ENCODE data around the gene ZNF761.
"Not testable (repeated sequence)": the region's sequence is repeated elsewhere in the genome, so short reads cannot be mapped to it uniquely, and the experiment has no call there.

ZNF761 gene

GRCh38 chr19:53431399-53432087 lies at the start of gene ZNF761:
Gene ZNF761, plus strand, starts transcription at chr19:53431984. Its CDS starts 15,285 bp downstream, at chr19:53447269.
- Histone ChIP-seq H3K9me3 (ENCODE audit: control insufficient read depth in 2 of 2, low read length in 2 of 2) (no peaks in the 10 kb centered on the region), H3K27me3 (ENCODE audit: control insufficient read depth in 1 of 2, insufficient read depth in 2 of 2, low read length in 2 of 2) (no peaks in the 10 kb centered on the region), H3K4me3 (ENCODE audit: low read length in 2 of 2) (peak within 1 kb of the TSS; percentile 61 to 86), H3K4me1 (ENCODE audit: control insufficient read depth, insufficient read depth, low read length) (peaks cover 7% of the 10 kb centered on the region), H3K9ac (ENCODE audit: low read length in 2 of 2) (peak within 1 kb of the TSS; percentile 74 to 80), H3K36me3 (ENCODE audit: control insufficient read depth in 2 of 2, insufficient read depth in 2 of 2, low read length in 2 of 2) (no peaks in the 10 kb centered on the region), H3K27ac (ENCODE audit: low read length) (no peak within 1 kb of the TSS)

DNA sequence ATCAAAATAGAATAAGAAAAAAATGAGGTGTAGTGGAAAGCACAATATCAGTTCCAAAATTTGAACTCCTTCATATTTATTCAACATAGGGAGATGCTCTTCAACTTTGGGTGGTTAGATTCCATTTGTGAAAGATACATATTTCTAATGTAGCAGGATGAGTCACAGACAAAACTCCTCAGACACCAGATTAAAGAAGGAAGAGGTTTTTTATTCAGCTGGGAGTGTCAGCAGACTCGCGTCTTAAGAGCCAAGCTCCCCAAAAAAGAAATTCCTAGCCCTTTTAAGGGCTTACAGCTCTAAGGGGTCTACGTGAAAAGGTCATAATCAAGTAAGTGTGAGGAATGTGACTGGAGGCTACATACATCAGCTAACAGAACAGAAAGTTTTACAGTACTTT lies 43.6 kb upstream of the ZNF761 start:
- H3K9ac ChIP-seq (ENCODE audit: low read length in 2 of 2) = no peak overlapping the region
- H3K27ac ChIP-seq (ENCODE audit: low read length) = no peak overlapping the region
- H3K4me1 ChIP-seq (ENCODE audit: control insufficient read depth, insufficient read depth, low read length) = no peaks in the 10 kb centered on the region
- no peaks in the 10 kb centered on the region for H3K9me3 ChIP-seq (ENCODE audit: control insufficient read depth in 2 of 2, low read length in 2 of 2)
- H3K36me3 ChIP-seq (ENCODE audit: control insufficient read depth in 2 of 2, insufficient read depth in 2 of 2, low read length in 2 of 2) = peaks cover 0 to 2% of the 10 kb centered on the region in 2 donors
- H3K4me3 ChIP-seq (ENCODE audit: low read length in 2 of 2) = no peak overlapping the region
- H3K27me3 ChIP-seq (ENCODE audit: control insufficient read depth in 1 of 2, insufficient read depth in 2 of 2, low read length in 2 of 2) = peaks cover 0 to 2% of the 10 kb centered on the region in 2 donors

GRCh38 chr19:53388904-53389303 lies 42.9 kb upstream of the ZNF761 start:
- H3K9ac ChIP-seq (ENCODE audit: low read length in 2 of 2) = no peak overlapping the region
- peaks cover 0 to 2% of the 10 kb centered on the region in 2 donors for H3K27me3 ChIP-seq (ENCODE audit: control insufficient read depth in 1 of 2, insufficient read depth in 2 of 2, low read length in 2 of 2)
- H3K27ac ChIP-seq (ENCODE audit: low read length) = no peak overlapping the region
- no peaks in the 10 kb centered on the region for H3K9me3 ChIP-seq (ENCODE audit: control insufficient read depth in 2 of 2, low read length in 2 of 2)
- no peak overlapping the region for H3K4me3 ChIP-seq (ENCODE audit: low read length in 2 of 2)
- H3K36me3 ChIP-seq (ENCODE audit: control insufficient read depth in 2 of 2, insufficient read depth in 2 of 2, low read length in 2 of 2) = peaks cover 0 to 2% of the 10 kb centered on the region in 2 donors
- no peaks in the 10 kb centered on the region for H3K4me1 ChIP-seq (ENCODE audit: control insufficient read depth, insufficient read depth, low read length)

- peaks cover 7% of the 10 kb centered on the region for H3K4me1 ChIP-seq (ENCODE audit: control insufficient read depth, insufficient read depth, low read length)
- peaks cover 0 to 2% of the 10 kb centered on the region in 2 donors for H3K27me3 ChIP-seq (ENCODE audit: control insufficient read depth in 1 of 2, insufficient read depth in 2 of 2, low read length in 2 of 2)
- H3K4me3 ChIP-seq (ENCODE audit: low read length in 2 of 2) = no peak overlapping the region
- H3K9ac ChIP-seq (ENCODE audit: low read length in 2 of 2) = no peak overlapping the region
- no peak overlapping the region for H3K27ac ChIP-seq (ENCODE audit: low read length)
- peaks cover 0 to 2% of the 10 kb centered on the region in 2 donors for H3K36me3 ChIP-seq (ENCODE audit: control insufficient read depth in 2 of 2, insufficient read depth in 2 of 2, low read length in 2 of 2)
- H3K9me3 ChIP-seq (ENCODE audit: control insufficient read depth in 2 of 2, low read length in 2 of 2) = no peaks in the 10 kb centered on the region
Observed at GRCh38 chr19:53389571-53389970, 42.2 kb upstream of the ZNF761 start.

DNA sequence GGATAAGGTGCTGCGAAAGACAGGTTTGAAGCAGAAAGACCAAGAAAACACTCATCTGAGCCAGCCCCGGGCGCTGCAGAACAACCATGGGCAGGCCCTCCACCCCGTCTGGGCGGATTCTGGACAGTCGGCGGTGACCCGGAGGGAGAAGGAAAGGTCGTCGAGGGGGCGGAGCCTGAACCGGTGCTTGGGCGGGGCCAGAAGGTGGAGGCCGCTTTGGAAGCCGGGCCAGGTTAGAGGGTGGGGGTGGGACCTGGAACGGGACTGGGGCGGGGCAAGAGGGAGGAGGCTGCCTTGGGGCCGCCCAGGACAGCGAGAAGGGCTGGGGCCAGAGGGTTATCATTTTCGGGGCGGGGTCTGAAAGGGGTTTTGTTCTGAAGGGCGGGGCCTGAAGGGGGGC lies 41.8 kb upstream of the ZNF761 start:
- Histone ChIP-seq H3K4me3 (ENCODE audit: low read length in 2 of 2) (no peak overlapping the region), H3K9me3 (ENCODE audit: control insufficient read depth in 2 of 2, low read length in 2 of 2) (no peaks in the 10 kb centered on the region)

GRCh38 chr19:53394522-53394973 lies 37.2 kb upstream of the ZNF761 start:
- Histone ChIP-seq H3K27me3 (ENCODE audit: control insufficient read depth in 1 of 2, insufficient read depth in 2 of 2, low read length in 2 of 2) (peaks cover 0 to 1% of the 10 kb centered on the region in 2 donors), H3K9me3 (ENCODE audit: control insufficient read depth in 2 of 2, low read length in 2 of 2) (no peaks in the 10 kb centered on the region), H3K27ac (ENCODE audit: low read length) (peak overlapping the region; percentile 69), H3K4me1 (ENCODE audit: control insufficient read depth, insufficient read depth, low read length) (peaks cover 11% of the 10 kb centered on the region), H3K36me3 (ENCODE audit: control insufficient read depth in 2 of 2, insufficient read depth in 2 of 2, low read length in 2 of 2) (peaks cover 3 to 4% of the 10 kb centered on the region in 2 donors), H3K9ac (ENCODE audit: low read length in 2 of 2) (peak overlapping the region; percentile 70 to 82), H3K4me3 (ENCODE audit: low read length in 2 of 2) (peak overlapping the region; percentile 87 to 88)

More for the DNA sequence above, 41.8 kb upstream of the ZNF761 start:
- Histone ChIP-seq H3K27ac (ENCODE audit: low read length) (no peak overlapping the region), H3K36me3 (ENCODE audit: control insufficient read depth in 2 of 2, insufficient read depth in 2 of 2, low read length in 2 of 2) (peaks cover 0 to 2% of the 10 kb centered on the region in 2 donors), H3K4me1 (ENCODE audit: control insufficient read depth, insufficient read depth, low read length) (peaks cover 8% of the 10 kb centered on the region), H3K27me3 (ENCODE audit: control insufficient read depth in 1 of 2, insufficient read depth in 2 of 2, low read length in 2 of 2) (peaks cover 0 to 2% of the 10 kb centered on the region in 2 donors), H3K9ac (ENCODE audit: low read length in 2 of 2) (no peak overlapping the region)

DNA sequence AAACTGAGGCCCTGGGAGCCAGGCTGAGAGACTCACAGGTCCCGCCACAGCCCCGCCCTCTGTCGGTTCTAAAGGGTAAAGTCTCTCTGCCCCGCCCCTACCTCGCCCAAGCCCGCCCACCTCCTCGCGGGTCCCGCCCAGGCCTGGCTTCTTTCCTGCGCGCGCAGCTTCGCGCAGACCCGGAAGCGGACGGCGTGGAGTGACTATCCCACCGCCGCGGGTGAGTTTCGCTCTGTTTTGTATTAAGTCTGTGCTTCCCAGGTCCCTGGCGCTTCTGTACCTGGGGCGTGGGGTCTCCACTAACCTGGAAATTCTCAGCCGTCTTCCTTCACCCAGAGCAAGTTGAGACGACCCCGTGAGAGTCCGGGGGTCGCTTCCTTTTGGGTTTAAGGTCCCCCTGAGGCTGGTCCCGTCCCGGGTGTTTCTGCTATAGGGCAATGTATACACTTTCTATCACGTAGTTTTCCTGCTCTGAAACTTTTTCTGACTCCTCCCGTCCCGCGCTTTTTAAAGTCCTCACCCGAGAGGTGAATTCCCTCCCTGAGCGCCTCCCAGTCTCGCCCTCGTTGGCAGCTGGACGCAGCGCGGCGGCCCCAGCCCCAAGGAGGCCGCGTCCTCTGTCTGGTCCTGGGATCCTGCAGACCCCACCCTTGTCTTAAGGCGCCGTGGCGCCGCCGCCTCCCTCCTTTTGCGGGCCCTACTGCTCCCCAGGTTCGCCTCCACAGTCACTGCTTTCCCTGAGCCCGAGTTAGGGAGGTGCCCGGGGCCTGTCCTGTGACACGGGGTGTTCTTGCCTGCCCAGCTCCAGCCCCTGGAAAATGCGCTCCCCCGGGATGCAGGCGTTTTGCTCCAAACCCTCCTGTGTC lies 36.6 kb upstream of the ZNF761 start, which contains the start of gene ZNF765:
TSS of gene ZNF765 (plus strand) at position 176 of the 866 bp plus-strand sequence. CDS start 2,867 bp downstream, outside the sequence.
- Histone ChIP-seq H3K4me3 (ENCODE audit: low read length in 2 of 2) (peak within 1 kb of the TSS; percentile 87 to 88), H3K4me1 (ENCODE audit: control insufficient read depth, insufficient read depth, low read length) (peaks cover 11% of the 10 kb centered on the region), H3K9ac (ENCODE audit: low read length in 2 of 2) (peak within 1 kb of the TSS; percentile 84 to 90), H3K27ac (ENCODE audit: low read length) (peak within 1 kb of the TSS; percentile 69), H3K36me3 (ENCODE audit: control insufficient read depth in 2 of 2, insufficient read depth in 2 of 2, low read length in 2 of 2) (peaks cover 7 to 8% of the 10 kb centered on the region in 2 donors), H3K27me3 (ENCODE audit: control insufficient read depth in 1 of 2, insufficient read depth in 2 of 2, low read length in 2 of 2) (no peaks in the 10 kb centered on the region), H3K9me3 (ENCODE audit: control insufficient read depth in 2 of 2, low read length in 2 of 2) (no peaks in the 10 kb centered on the region)

DNA sequence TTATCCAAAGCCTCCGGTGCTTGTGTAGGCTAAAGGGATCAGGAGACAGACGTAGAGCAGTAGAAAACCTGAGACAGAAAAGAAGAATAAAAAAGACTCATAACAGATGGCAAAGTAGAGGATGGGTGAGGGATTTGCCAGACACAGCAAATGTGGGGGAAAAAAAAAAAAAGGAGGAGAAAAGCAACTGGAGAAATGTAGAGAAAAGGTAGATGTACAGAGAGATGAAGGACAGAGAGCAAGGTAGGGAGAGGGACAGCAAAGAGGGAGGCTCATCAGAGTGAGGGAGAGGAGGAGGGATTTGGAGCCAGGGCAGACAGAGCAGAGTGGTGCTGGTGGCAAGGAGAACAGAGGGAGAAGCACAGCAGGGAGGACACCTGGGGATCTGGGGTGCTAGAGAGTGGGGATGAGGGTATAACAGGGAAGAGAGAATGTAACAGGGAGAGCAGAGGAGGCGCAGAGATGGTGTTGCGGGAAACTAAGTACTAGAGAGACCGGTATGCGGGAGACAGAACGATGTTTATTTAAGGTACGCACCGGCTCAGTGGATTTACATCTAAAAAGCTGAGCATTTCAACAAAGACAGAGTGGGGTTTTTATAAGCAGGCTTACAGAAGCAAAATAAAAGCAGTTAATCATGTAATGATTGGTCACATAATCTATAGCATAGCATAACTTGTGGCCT lies 35.8 kb upstream of the ZNF761 start:
- peak overlapping the region; percentile 87 to 88 for H3K4me3 ChIP-seq (ENCODE audit: low read length in 2 of 2)
- H3K9ac ChIP-seq (ENCODE audit: low read length in 2 of 2) = peak overlapping the region; percentile 84 to 90
- H3K27ac ChIP-seq (ENCODE audit: low read length) = peak overlapping the region; percentile 69
- peaks cover 11% of the 10 kb centered on the region for H3K4me1 ChIP-seq (ENCODE audit: control insufficient read depth, insufficient read depth, low read length)
- not testable (repeated sequence) for H3K27me3 ChIP-seq (ENCODE audit: control insufficient read depth in 1 of 2, insufficient read depth in 2 of 2, low read length in 2 of 2); H3K9me3 ChIP-seq (ENCODE audit: control insufficient read depth in 2 of 2, low read length in 2 of 2)
- H3K36me3 ChIP-seq (ENCODE audit: control insufficient read depth in 2 of 2, insufficient read depth in 2 of 2, low read length in 2 of 2) = peaks cover 11 to 12% of the 10 kb centered on the region in 2 donors

- Histone ChIP-seq H3K4me3 (ENCODE audit: low read length in 2 of 2) (no peak overlapping the region), H3K27me3 (ENCODE audit: control insufficient read depth in 1 of 2, insufficient read depth in 2 of 2, low read length in 2 of 2) (no peaks in the 10 kb centered on the region), H3K36me3 (ENCODE audit: control insufficient read depth in 2 of 2, insufficient read depth in 2 of 2, low read length in 2 of 2) (peaks cover 12% of the 10 kb centered on the region in 2 donors), H3K9me3 (ENCODE audit: control insufficient read depth in 2 of 2, low read length in 2 of 2) (no peaks in the 10 kb centered on the region), H3K4me1 (ENCODE audit: control insufficient read depth, insufficient read depth, low read length) (peaks cover 11% of the 10 kb centered on the region), H3K9ac (ENCODE audit: low read length in 2 of 2) (no peak overlapping the region), H3K27ac (ENCODE audit: low read length) (no peak overlapping the region)
Observed at GRCh38 chr19:53396525-53396868, 35.3 kb upstream of the ZNF761 start.

GRCh38 chr19:53397918-53398317 lies 33.9 kb upstream of the ZNF761 start:
- H3K9ac ChIP-seq (ENCODE audit: low read length in 2 of 2); H3K4me3 ChIP-seq (ENCODE audit: low read length in 2 of 2); H3K27me3 ChIP-seq (ENCODE audit: control insufficient read depth in 1 of 2, insufficient read depth in 2 of 2, low read length in 2 of 2); H3K9me3 ChIP-seq (ENCODE audit: control insufficient read depth in 2 of 2, low read length in 2 of 2); H3K27ac ChIP-seq (ENCODE audit: low read length): not testable (repeated sequence)
- H3K4me1 ChIP-seq (ENCODE audit: control insufficient read depth, insufficient read depth, low read length) = peaks cover 11% of the 10 kb centered on the region
- peaks cover 17 to 18% of the 10 kb centered on the region in 2 donors for H3K36me3 ChIP-seq (ENCODE audit: control insufficient read depth in 2 of 2, insufficient read depth in 2 of 2, low read length in 2 of 2)

All from stomach smooth muscle (tissue), 2 donors.